A549 (cell line): ENCODE data around the gene MAML1. TPM values are rescaled to one million over a fixed set of nuclear protein-coding genes. Genes with fewer than 3 reads are reported as not detected.

Source experiments
- ATAC-seq, 2 experiments: fragments of 200-7000 bp in 1 of 2; fragments of >200 bp in 1 of 2; cut with Nextera tagmentation in 1 of 2; cut with Tn5 transposase in 1 of 2; 3 replicates each; pipeline versions ENCODE4 v1.8.0 to v1.9.1; 2018 to 2020; ENCODE audit warnings: mild to moderate bottlenecking in 1 of 2, moderate library complexity in 1 of 2
- CTCF ChIA-PET: fragments of 300-600 bp; sonication (Branson Sonifier 250); formaldehyde crosslinking; extraction: SDS; loops from one replicate; lab custom pipeline; 2021; ENCODE audit warnings: antibody characterized with exemption, inconsistent platforms; lab: Yijun Ruan, JAX
- POLR2A ChIA-PET: fragments of 350-600 bp; formaldehyde crosslinking; extraction: SDS; loops from one replicate; lab custom pipeline; 2021; ENCODE audit warnings: antibody characterized with exemption, inconsistent platforms; lab: Yijun Ruan, JAX
- DNase-seq, 2 experiments: peaks; one replicate each; pipeline versions ENCODE4 v3.0.0 to v3.0.0-alpha.2; 2011 to 2016; ENCODE audit warnings: low read depth in 1 of 2, low spot score in 1 of 2
- FAIRE-seq: peaks from 2 replicates; lab custom pipeline; 2011; peaks lifted over from hg19 to GRCh38; lab: Jason Lieb, UNC
- H3K27ac ChIP-seq, 2 experiments: fragments of >200 bp; sonication (Bioruptor Twin); formaldehyde crosslinking; 3 replicates each; pipeline ENCODE4 v1.5.1; 2016 to 2017
- H3K4me1 ChIP-seq: fragments of >200 bp; sonication (Bioruptor Twin); formaldehyde crosslinking; 3 replicates; pipeline ENCODE4 v1.6.1; 2016
- H3K4me2 ChIP-seq: fragments of >200 bp; sonication (Bioruptor Twin); formaldehyde crosslinking; 3 replicates; pipeline ENCODE4 v1.6.1; 2016
- H3K4me3 ChIP-seq: fragments of >200 bp; sonication (Bioruptor Twin); formaldehyde crosslinking; 3 replicates; pipeline ENCODE4 v1.5.1; 2016
- H3K9me3 ChIP-seq: fragments of >200 bp; sonication (Bioruptor Twin); formaldehyde crosslinking; 3 replicates; pipeline ENCODE4 v1.6.1; 2016
- CBX8 ChIP-seq: fragments of 200-600 bp; sonication (generic); IDR thresholded peaks from 2 replicates; pipeline ENCODE4 v1.6.1; 2016
- CHD2 ChIP-seq: fragments of 150-350 bp; IDR thresholded peaks from 2 replicates; pipeline ENCODE4 v1.6.1; 2014; ENCODE audit warnings: low read length; ENCODE audit not compliant: partially characterized antibody
- FOXS1 ChIP-seq: fragments of 250-450 bp; sonication (Bioruptor Pico); IDR thresholded peaks from 2 replicates; pipeline ENCODE4 v1.5.0; 2020; ENCODE audit warnings: mild to moderate bottlenecking, moderate library complexity
- GATA3 ChIP-seq: IDR thresholded peaks from 2 replicates; pipeline ENCODE4 v1.6.1; 2012; ENCODE audit warnings: borderline replicate concordance
- HOXA7 ChIP-seq: fragments of 250-450 bp; sonication (Bioruptor Pico); IDR thresholded peaks from 2 replicates; pipeline ENCODE4 v1.5.0; 2020; ENCODE audit warnings: mild to moderate bottlenecking, moderate library complexity
- HOXB5 ChIP-seq: fragments of 250-450 bp; sonication (Bioruptor Pico); IDR thresholded peaks from 2 replicates; pipeline ENCODE4 v1.5.0; 2020; ENCODE audit warnings: mild to moderate bottlenecking, moderate library complexity
- JUNB ChIP-seq: fragments of >200 bp; sonication (Bioruptor Twin); formaldehyde crosslinking; IDR thresholded peaks from 2 replicates; pipeline ENCODE4 v1.6.1; 2016
- MYC ChIP-seq: IDR thresholded peaks from 2 replicates; pipeline ENCODE4 v1.6.1; 2012; ENCODE audit warnings: mild to moderate bottlenecking, inconsistent platforms, low read length, improper control_type of control experiment, borderline replicate concordance
- NFE2L2 ChIP-seq: fragments of 150-350 bp; conservative IDR thresholded peaks from 2 replicates; pipeline ENCODE4 v1.6.1; 2014; ENCODE audit warnings: low read length
- RARB ChIP-seq: fragments of 250-450 bp; sonication (Bioruptor Pico); IDR thresholded peaks from 2 replicates; pipeline ENCODE4 v1.8.0; 2021; ENCODE audit warnings: mild to moderate bottlenecking, moderate library complexity
- RNF2 ChIP-seq: fragments of 200-600 bp; sonication (generic); IDR thresholded peaks from 2 replicates; pipeline ENCODE4 v1.6.1; 2016; ENCODE audit warnings: low read depth, mild to moderate bottlenecking, antibody characterized with exemption, moderate library complexity, borderline replicate concordance
- TP53 ChIP-seq: fragments of 250-450 bp; sonication (Bioruptor Pico); IDR thresholded peaks from 2 replicates; pipeline ENCODE4 v1.5.0; 2021; ENCODE audit warnings: mild to moderate bottlenecking, moderate library complexity
- ZC3H11A ChIP-seq: fragments of 450-650 bp; IDR thresholded peaks from 2 replicates; pipeline ENCODE4 v1.6.1; 2014; ENCODE audit warnings: antibody characterized with exemption, mild to moderate bottlenecking
- ZFP36 ChIP-seq: fragments of 450-650 bp; IDR thresholded peaks from 2 replicates; pipeline ENCODE4 v1.6.1; 2014; ENCODE audit warnings: borderline replicate concordance; ENCODE audit not compliant: partially characterized antibody
- ZNF302 ChIP-seq: fragments of 250-450 bp; sonication (Bioruptor Pico); IDR thresholded peaks from 2 replicates; pipeline ENCODE4 v1.9.0; 2021; ENCODE audit warnings: inconsistent platforms, mild to moderate bottlenecking, moderate library complexity
- WGBS: methylation state at CpG from one replicate; pipeline ENCODE4 v1.1.6; 2017; ENCODE audit errors: missing lambda C conversion rate; 5-methylcytosine and 5-hydroxymethylcytosine counted together
- polyA plus RNA-seq, 4 experiments: library from polyadenylated mRNA; depleted of rRNA in 3 of 4; stranded (reverse); fragments of >200 nt; fragmentation: RNase III in 1 of 4; extraction: RNeasy Plus Mini Kit Qiagen cat#74134 plus additional on column Dnase treatment in 1 of 4; gene quantifications; 2 replicates in 3 of 4; 3 replicates in 1 of 4; pipeline ENCODE4 v1.2.3, GENCODE V29; 2011 to 2017
- TF ChIP-seq, protein P1 (sequence below): fragments of >200 bp; sonication (Bioruptor Twin); formaldehyde crosslinking; IDR thresholded peaks from 3 replicates; pipeline ENCODE4 v1.5.1; 2016

Gene MAML1
- polyA plus RNA-seq, 2 of the 4 experiments (the other 2 are of a cell fraction) = 6.9 to 12.0 TPM

DNA sequence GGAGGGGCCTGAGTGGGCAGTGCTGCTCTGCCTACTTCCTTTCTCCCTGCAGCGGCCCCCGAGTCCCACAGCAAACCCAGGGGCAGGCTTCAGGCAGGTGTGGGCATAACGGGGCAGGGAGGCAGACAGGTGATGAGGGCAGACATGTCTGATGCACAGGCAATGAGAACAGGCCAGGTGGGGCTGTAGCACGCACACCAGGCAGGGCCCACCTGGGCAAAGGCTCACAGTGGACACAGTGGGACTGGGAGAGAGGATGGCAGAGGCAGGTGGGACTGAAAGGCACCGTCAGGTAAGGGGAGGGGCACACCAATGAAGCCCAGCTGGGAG, 67.0 kb downstream of the MAML1 start:
- ChIA-PET CTCF (interaction anchor here (6.2 kb wide), 1 partner anchor 29 kb away, joined by 86 read pairs; no protein-coding TSS in a partner anchor), POLR2A (no interaction called here)
- Histone ChIP-seq H3K4me2 (no peak overlapping the region), H3K4me1 (peaks cover 41% of the 10 kb centered on the region), H3K27ac (no peak overlapping the region), H3K4me3 (no peak overlapping the region), H3K9me3 (no peaks in the 10 kb centered on the region)
- no peak for DNase-seq
- WGBS = 92% methylated on average over 3 of the region's 5 CpGs
- FAIRE-seq = no peak
- TF ChIP-seq CHD2 = no peak
- no peak for ATAC-seq

DNA sequence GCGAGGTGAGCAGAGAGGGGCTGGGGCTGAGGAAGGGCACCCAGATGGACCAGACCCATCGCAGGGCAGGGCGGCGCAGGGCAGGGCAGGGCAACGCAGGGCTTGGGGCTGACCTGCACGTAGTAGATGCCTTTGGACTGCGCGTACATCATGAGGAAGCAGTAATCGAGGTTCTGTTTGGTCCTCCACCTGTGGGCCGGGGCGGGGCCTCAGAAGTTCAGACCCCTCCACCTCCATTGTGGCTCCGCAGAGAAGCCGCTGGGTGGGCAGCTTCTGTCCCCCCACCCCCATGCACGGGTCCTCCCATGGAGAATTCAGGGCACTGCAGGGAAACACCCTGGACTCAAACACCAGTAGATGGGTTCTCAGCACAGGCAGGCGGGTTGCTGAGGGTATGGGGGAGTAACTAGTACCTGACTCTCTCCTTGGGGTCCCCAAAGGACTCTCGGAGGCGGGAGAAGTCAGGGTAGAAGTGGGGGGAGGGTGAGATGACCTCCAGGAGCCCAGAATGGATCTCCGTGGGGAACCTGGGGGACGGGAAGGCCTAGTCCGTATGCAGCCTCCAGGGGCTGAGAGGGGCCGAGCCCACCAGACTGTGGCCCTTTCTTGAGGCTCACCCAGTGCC, 67.6 kb downstream of the MAML1 start:
- TF ChIP-seq FOXS1 (CRISPR knock-in tag) = no peak
- no peak for TF ChIP-seq NFE2L2
- TF ChIP-seq, protein P1, sequence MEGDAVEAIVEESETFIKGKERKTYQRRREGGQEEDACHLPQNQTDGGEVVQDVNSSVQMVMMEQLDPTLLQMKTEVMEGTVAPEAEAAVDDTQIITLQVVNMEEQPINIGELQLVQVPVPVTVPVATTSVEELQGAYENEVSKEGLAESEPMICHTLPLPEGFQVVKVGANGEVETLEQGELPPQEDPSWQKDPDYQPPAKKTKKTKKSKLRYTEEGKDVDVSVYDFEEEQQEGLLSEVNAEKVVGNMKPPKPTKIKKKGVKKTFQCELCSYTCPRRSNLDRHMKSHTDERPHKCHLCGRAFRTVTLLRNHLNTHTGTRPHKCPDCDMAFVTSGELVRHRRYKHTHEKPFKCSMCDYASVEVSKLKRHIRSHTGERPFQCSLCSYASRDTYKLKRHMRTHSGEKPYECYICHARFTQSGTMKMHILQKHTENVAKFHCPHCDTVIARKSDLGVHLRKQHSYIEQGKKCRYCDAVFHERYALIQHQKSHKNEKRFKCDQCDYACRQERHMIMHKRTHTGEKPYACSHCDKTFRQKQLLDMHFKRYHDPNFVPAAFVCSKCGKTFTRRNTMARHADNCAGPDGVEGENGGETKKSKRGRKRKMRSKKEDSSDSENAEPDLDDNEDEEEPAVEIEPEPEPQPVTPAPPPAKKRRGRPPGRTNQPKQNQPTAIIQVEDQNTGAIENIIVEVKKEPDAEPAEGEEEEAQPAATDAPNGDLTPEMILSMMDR = no peak
- no peak for TF ChIP-seq HOXB5 (CRISPR knock-in tag)
- no peak for TF ChIP-seq ZNF302 (CRISPR knock-in tag)
- TF ChIP-seq RARB (CRISPR knock-in tag) = no peak
- TF ChIP-seq RNF2 = no peak
- no peak for TF ChIP-seq GATA3
- no peak for TF ChIP-seq ZFP36
- no peak for TF ChIP-seq JUNB
- TF ChIP-seq MYC = no peak
- no peak for TF ChIP-seq TP53
- TF ChIP-seq, all 56 proteins: peak for 0
- no peak for FAIRE-seq
- peaks cover 43% of the 10 kb centered on the region for H3K4me1 ChIP-seq
- ATAC-seq = no peak
- DNase-seq = no peak
- H3K4me3 ChIP-seq = no peak overlapping the region
- no peak overlapping the region for H3K27ac ChIP-seq
- ChIA-PET CTCF (interaction anchor here (0.9 to 6.2 kb wide), 5 partner anchors 12 to 291 kb away, joined by 4 to 86 read pairs (median 13); partner anchors contain the start of genes MAML1 and TBC1D9B), POLR2A (no interaction called here)
- H3K4me2 ChIP-seq = no peak overlapping the region
- 92% methylated on average over 21 of the region's 21 CpGs for WGBS
- no peaks in the 10 kb centered on the region for H3K9me3 ChIP-seq

DNA sequence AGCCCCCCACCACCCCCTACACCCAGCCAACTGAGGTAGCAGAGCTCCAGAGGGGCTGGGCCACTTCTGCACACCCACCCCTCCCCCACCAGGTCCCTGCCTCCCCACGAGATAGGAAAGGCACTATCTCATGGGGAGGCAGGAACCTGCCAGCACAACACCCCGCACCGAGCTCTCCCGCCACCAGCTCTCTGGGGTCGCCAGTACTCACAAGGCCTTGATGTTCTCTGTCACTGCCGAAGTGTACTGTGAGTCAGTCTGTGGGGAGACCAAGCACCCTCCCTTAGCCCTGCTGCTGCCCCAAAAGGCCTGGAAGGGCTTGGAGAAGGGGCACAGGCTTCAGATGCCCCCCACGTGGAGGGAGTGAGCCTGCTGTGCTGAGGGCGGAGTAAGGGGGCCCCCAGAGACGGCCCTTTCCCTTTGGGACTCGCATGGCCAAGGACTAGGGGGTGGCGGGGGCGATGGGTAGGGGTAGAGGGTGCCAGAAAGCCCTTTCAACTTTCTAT, 68.1 kb downstream of the MAML1 start:
- POLR2A ChIA-PET = no interaction called here
- no peak for DNase-seq
- TF ChIP-seq ZC3H11A (no peak), CBX8 (no peak), HOXA7 (CRISPR knock-in tag) (no peak), MYC (no peak), HOXB5 (CRISPR knock-in tag) (no peak)
- Histone ChIP-seq H3K4me1 (peaks cover 38% of the 10 kb centered on the region), H3K4me2 (no peak overlapping the region), H3K4me3 (no peak overlapping the region), H3K9me3 (no peaks in the 10 kb centered on the region), H3K27ac (no peak overlapping the region)
- CTCF ChIA-PET = interaction anchor here (0.9 to 6.2 kb wide), 12 partner anchors 10 to 290 kb away, joined by 3 to 86 read pairs (median 8); partner anchors contain the start of genes LTC4S, MAML1, MRNIP and TBC1D9B
- FAIRE-seq = no peak
- WGBS = 79% methylated on average over 6 of the region's 12 CpGs
- no peak for ATAC-seq
